Fibroblast of skin of back (primary cell): ENCODE data around the gene GALNT9.
"Not testable (repeated sequence)": the region's sequence is repeated elsewhere in the genome, so short reads cannot be mapped to it uniquely, and the experiment has no call there.

Experiments used
- DNase-seq: peaks from one replicate; pipeline ENCODE4 v3.0.0-alpha.2; 2013

The GALNT9 gene

GRCh38 chr12:132247718-132248452 is 81.5 kb downstream of the GALNT9 start:
- DNase-seq = no peak

- no peak for DNase-seq
Measured at GRCh38 chr12:132246997-132247717, 82.2 kb downstream of the GALNT9 start.

- DNase-seq = no peak
Measured at GRCh38 chr12:132245521-132246101, 83.8 kb downstream of the GALNT9 start.

- DNase-seq = no peak
Measured at GRCh38 chr12:132244724-132245295, 84.6 kb downstream of the GALNT9 start.

- DNase-seq = no peak
Measured at GRCh38 chr12:132243596-132244310, 85.6 kb downstream of the GALNT9 start.

- not testable (repeated sequence) for DNase-seq
Measured at GRCh38 chr12:132243171-132243570, 86.2 kb downstream of the GALNT9 start.

- DNase-seq = not testable (repeated sequence)
Measured at GRCh38 chr12:132240669-132241007, 88.8 kb downstream of the GALNT9 start.

GRCh38 chr12:132239796-132240668 is 89.4 kb downstream of the GALNT9 start:
- no peak for DNase-seq

- no peak for DNase-seq
Measured at GRCh38 chr12:132239392-132239791, 90.0 kb downstream of the GALNT9 start.

GRCh38 chr12:132238884-132239283 is 90.5 kb downstream of the GALNT9 start:
- no peak for DNase-seq

GRCh38 chr12:132238488-132238854 is 90.9 kb downstream of the GALNT9 start:
- no peak for DNase-seq

- no peak for DNase-seq
Measured at GRCh38 chr12:132237772-132238487, 91.5 kb downstream of the GALNT9 start.

- DNase-seq = no peak
Measured at GRCh38 chr12:132236930-132237771, 92.2 kb downstream of the GALNT9 start.

- DNase-seq = no peak
Measured at GRCh38 chr12:132236129-132236929, 93.1 kb downstream of the GALNT9 start.

GRCh38 chr12:132235116-132235820 is 94.1 kb downstream of the GALNT9 start:
- DNase-seq = no peak

GRCh38 chr12:132230381-132230780 is 99.0 kb downstream of the GALNT9 start:
- DNase-seq = no peak

- no peak for DNase-seq
Measured at GRCh38 chr12:132229926-132230325, 99.5 kb downstream of the GALNT9 start.

- no peak for DNase-seq
Measured at GRCh38 chr12:132229193-132229760, 100.1 kb downstream of the GALNT9 start.
